Thyroid gland (tissue), 4 donors: ENCODE results near the gene TSTD1.

ENCODE experiments used
- POLR2A ChIP-seq, 2 donors: fragments of 450-650 bp; IDR thresholded peaks; one replicate each; pipeline ENCODE4 v1.6.1; 2017; ENCODE audit warnings: antibody characterized with exemption in 2 of 2, mild to moderate bottlenecking in 2 of 2, moderate library complexity in 1 of 2
- TF ChIP-seq, protein P1 (sequence below), 6 experiments: fragments of 200-600 bp in 3 of 6; fragments of 450-650 bp in 3 of 6; sonication (generic) in 3 of 6; IDR thresholded peaks; one replicate each; pipeline ENCODE4 v1.5.1; 2016 to 2019; ENCODE audit warnings: antibody characterized with exemption in 6 of 6, mild to moderate bottlenecking in 2 of 6, inconsistent platforms in 1 of 6, moderate library complexity in 1 of 6

GRCh38 chr1:161069241-161069640, 30.5 kb upstream of the TSTD1 start:
- TF ChIP-seq, protein P1, sequence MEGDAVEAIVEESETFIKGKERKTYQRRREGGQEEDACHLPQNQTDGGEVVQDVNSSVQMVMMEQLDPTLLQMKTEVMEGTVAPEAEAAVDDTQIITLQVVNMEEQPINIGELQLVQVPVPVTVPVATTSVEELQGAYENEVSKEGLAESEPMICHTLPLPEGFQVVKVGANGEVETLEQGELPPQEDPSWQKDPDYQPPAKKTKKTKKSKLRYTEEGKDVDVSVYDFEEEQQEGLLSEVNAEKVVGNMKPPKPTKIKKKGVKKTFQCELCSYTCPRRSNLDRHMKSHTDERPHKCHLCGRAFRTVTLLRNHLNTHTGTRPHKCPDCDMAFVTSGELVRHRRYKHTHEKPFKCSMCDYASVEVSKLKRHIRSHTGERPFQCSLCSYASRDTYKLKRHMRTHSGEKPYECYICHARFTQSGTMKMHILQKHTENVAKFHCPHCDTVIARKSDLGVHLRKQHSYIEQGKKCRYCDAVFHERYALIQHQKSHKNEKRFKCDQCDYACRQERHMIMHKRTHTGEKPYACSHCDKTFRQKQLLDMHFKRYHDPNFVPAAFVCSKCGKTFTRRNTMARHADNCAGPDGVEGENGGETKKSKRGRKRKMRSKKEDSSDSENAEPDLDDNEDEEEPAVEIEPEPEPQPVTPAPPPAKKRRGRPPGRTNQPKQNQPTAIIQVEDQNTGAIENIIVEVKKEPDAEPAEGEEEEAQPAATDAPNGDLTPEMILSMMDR (IDR thresholded peaks at IDR 0.05), result no peak
- no peak for TF ChIP-seq POLR2A (IDR thresholded peaks at IDR 0.05)
